Natural killer cell treated with Interleukin-12 subunit alpha and Interleukin-12 subunit beta and Interleukin-15 and Interleukin-18, amount 100 ng/mL, for 72 hours (primary cell): ENCODE results near the gene FRS3. TPM values are rescaled to one million over a fixed set of nuclear protein-coding genes. Genes with fewer than 3 reads are reported as not detected.
A peak's percentile ranks its signal among the peaks of the same experiment; 100 is the strongest.

Experiments used
- ATAC-seq, 2 donors: fragments of 150-1000 bp; cut with Tn5 transposase in 1 of 2; sonication (Bioruptor Pico), chemical (Tn5 transposase) in 1 of 2; 2 replicates each; pipeline ENCODE4 v1.10.0; 2021
- DNase-seq: peaks from one replicate; pipeline ENCODE4 v3.0.0; 2022; ENCODE audit warnings: low spot score
- H3K27ac Mint-ChIP-seq, 2 donors: 1 replicate in 1 of 2; 2 replicates in 1 of 2; pipeline ENCODE4 v1.8.0; 2022; ENCODE audit warnings: mixed read lengths in 2 of 2, mild to moderate bottlenecking in 1 of 2, moderate library complexity in 1 of 2
- H3K27me3 Mint-ChIP-seq, 2 donors: 1 replicate in 1 of 2; 2 replicates in 1 of 2; pipeline ENCODE4 v1.8.0; 2022; ENCODE audit warnings: mixed read lengths in 2 of 2
- H3K36me3 Mint-ChIP-seq: one replicate; pipeline ENCODE4 v1.8.0; 2022; ENCODE audit warnings: mixed read lengths
- H3K4me1 Mint-ChIP-seq, 2 donors: 1 replicate in 1 of 2; 2 replicates in 1 of 2; pipeline ENCODE4 v1.8.0; 2022; ENCODE audit warnings: low read depth in 2 of 2, mixed read lengths in 2 of 2, mild to moderate bottlenecking in 1 of 2
- H3K4me3 Mint-ChIP-seq: one replicate; pipeline ENCODE4 v1.8.0; 2022; ENCODE audit warnings: mixed read lengths
- H3K9me3 Mint-ChIP-seq: 2 replicates; pipeline ENCODE4 v1.8.0; 2022; ENCODE audit warnings: mixed read lengths
- total RNA-seq, 2 donors: library from RNA; stranded (reverse); gene quantifications; one replicate each; pipeline ENCODE4 v1.2.3, GENCODE V29; 2022

Gene FRS3
- total RNA-seq, 2 donors from 2014 or later: 7.4 to 9.5 TPM

- no peak for DNase-seq
These were observed 31.4 kb upstream of the FRS3 start for GRCh38 chr6:41811095-41811494.

GRCh38 chr6:41805830-41806774, 26.4 kb upstream of the FRS3 start:
- ATAC-seq: peak in 1 of 2 donors; percentile 15
- no peaks in the 10 kb centered on the region for H3K27me3 Mint-ChIP-seq
- H3K4me3 Mint-ChIP-seq: no peak overlapping the region
- H3K4me1 Mint-ChIP-seq: peaks cover 0 to 4% of the 10 kb centered on the region in 2 donors
- no peak overlapping the region for H3K27ac Mint-ChIP-seq
- H3K36me3 Mint-ChIP-seq: no peaks in the 10 kb centered on the region
- no peaks in the 10 kb centered on the region for H3K9me3 Mint-ChIP-seq
- DNase-seq: no peak

More at GRCh38 chr6:41811095-41811494, 31.4 kb upstream of the FRS3 start:
- Mint-ChIP-seq H3K27ac (no peak overlapping the region), H3K9me3 (no peaks in the 10 kb centered on the region), H3K4me1 (no peaks in the 10 kb centered on the region), H3K4me3 (no peak overlapping the region), H3K36me3 (no peaks in the 10 kb centered on the region), H3K27me3 (no peaks in the 10 kb centered on the region)
- no peak for ATAC-seq

GRCh38 chr6:41801380-41801779, 21.7 kb upstream of the FRS3 start:
- H3K9me3 Mint-ChIP-seq: no peaks in the 10 kb centered on the region
- no peak overlapping the region for H3K4me3 Mint-ChIP-seq
- no peak overlapping the region for H3K27ac Mint-ChIP-seq
- H3K27me3 Mint-ChIP-seq: no peaks in the 10 kb centered on the region
- DNase-seq (no peak), ATAC-seq (no peak)
- H3K36me3 Mint-ChIP-seq: no peaks in the 10 kb centered on the region
- peaks cover 0 to 4% of the 10 kb centered on the region in 2 donors for H3K4me1 Mint-ChIP-seq

GRCh38 chr6:41799559-41799911, 19.8 kb upstream of the FRS3 start:
- Mint-ChIP-seq H3K27me3 (no peaks in the 10 kb centered on the region), H3K4me3 (no peak overlapping the region), H3K36me3 (no peaks in the 10 kb centered on the region), H3K4me1 (peaks cover 0 to 4% of the 10 kb centered on the region in 2 donors), H3K9me3 (no peaks in the 10 kb centered on the region), H3K27ac (no peak overlapping the region)
- no peak for ATAC-seq
- no peak for DNase-seq

GRCh38 chr6:41798901-41799558, 19.3 kb upstream of the FRS3 start:
- DNase-seq: no peak
- H3K9me3 Mint-ChIP-seq: no peaks in the 10 kb centered on the region
- no peaks in the 10 kb centered on the region for H3K4me1 Mint-ChIP-seq
- no peak overlapping the region for H3K27ac Mint-ChIP-seq
- no peak overlapping the region for H3K4me3 Mint-ChIP-seq
- H3K36me3 Mint-ChIP-seq: no peaks in the 10 kb centered on the region
- ATAC-seq: no peak
- no peaks in the 10 kb centered on the region for H3K27me3 Mint-ChIP-seq

GRCh38 chr6:41796474-41796873, 16.8 kb upstream of the FRS3 start:
- H3K4me3 Mint-ChIP-seq: no peak overlapping the region
- ATAC-seq: no peak

GRCh38 chr6:41791984-41792383, 12.3 kb upstream of the FRS3 start:
- H3K36me3 Mint-ChIP-seq: peaks cover 11% of the 10 kb centered on the region
- no peak overlapping the region for H3K4me3 Mint-ChIP-seq

More at GRCh38 chr6:41796474-41796873, 16.8 kb upstream of the FRS3 start:
- Mint-ChIP-seq H3K4me1 (no peaks in the 10 kb centered on the region), H3K9me3 (no peaks in the 10 kb centered on the region), H3K27ac (no peak overlapping the region), H3K27me3 (no peaks in the 10 kb centered on the region), H3K36me3 (no peaks in the 10 kb centered on the region)
- no peak for DNase-seq

GRCh38 chr6:41791305-41791704, 11.6 kb upstream of the FRS3 start:
- peaks cover 11% of the 10 kb centered on the region for H3K36me3 Mint-ChIP-seq
- no peak for DNase-seq
- no peaks in the 10 kb centered on the region for H3K9me3 Mint-ChIP-seq
- H3K27me3 Mint-ChIP-seq: no peaks in the 10 kb centered on the region
- H3K4me1 Mint-ChIP-seq: peaks cover 10% of the 10 kb centered on the region in 2 donors
- H3K27ac Mint-ChIP-seq: no peak overlapping the region
- no peak overlapping the region for H3K4me3 Mint-ChIP-seq
- ATAC-seq: no peak

More at GRCh38 chr6:41791984-41792383, 12.3 kb upstream of the FRS3 start:
- H3K27ac Mint-ChIP-seq: no peak overlapping the region
- no peaks in the 10 kb centered on the region for H3K9me3 Mint-ChIP-seq
- ATAC-seq: no peak
- no peak for DNase-seq
- peaks cover 10% of the 10 kb centered on the region in 2 donors for H3K4me1 Mint-ChIP-seq
- no peaks in the 10 kb centered on the region for H3K27me3 Mint-ChIP-seq

- Mint-ChIP-seq H3K4me3 (peak overlapping the region; percentile 95), H3K9me3 (no peaks in the 10 kb centered on the region), H3K4me1 (peaks cover 10% of the 10 kb centered on the region in 2 donors), H3K36me3 (peaks cover 11% of the 10 kb centered on the region), H3K27ac (peak overlapping the region; percentile 91), H3K27me3 (no peaks in the 10 kb centered on the region)
- no peak for ATAC-seq
- DNase-seq: no peak
These were observed 10.3 kb upstream of the FRS3 start for GRCh38 chr6:41790045-41790444.

GRCh38 chr6:41789390-41789724, 9.7 kb upstream of the FRS3 start:
- peak overlapping the region; percentile 95 for H3K4me3 Mint-ChIP-seq

GRCh38 chr6:41787219-41787917, 7.7 kb upstream of the FRS3 start, which contains the start of gene TOMM6:
TSS of gene TOMM6 (plus strand) at chr6:41787694. CDS start at chr6:41787698, 4 bp downstream.
- Mint-ChIP-seq H3K27ac (peak within 1 kb of the TSS; percentile 91), H3K4me1 (peaks cover 10% of the 10 kb centered on the region in 2 donors)

More at GRCh38 chr6:41789390-41789724, 9.7 kb upstream of the FRS3 start:
- H3K36me3 Mint-ChIP-seq: peaks cover 11% of the 10 kb centered on the region
- H3K27me3 Mint-ChIP-seq: no peaks in the 10 kb centered on the region
- no peaks in the 10 kb centered on the region for H3K9me3 Mint-ChIP-seq
- DNase-seq: no peak
- peak overlapping the region; percentile 91 for H3K27ac Mint-ChIP-seq
- H3K4me1 Mint-ChIP-seq: peaks cover 10% of the 10 kb centered on the region in 2 donors
- no peak for ATAC-seq

GRCh38 chr6:41786451-41787218, 6.9 kb upstream of the FRS3 start:
- no peaks in the 10 kb centered on the region for H3K9me3 Mint-ChIP-seq
- H3K27me3 Mint-ChIP-seq: no peaks in the 10 kb centered on the region
- peak overlapping the region; percentile 91 for H3K27ac Mint-ChIP-seq
- peak; percentile 88 to 91 for ATAC-seq
- peak; percentile 93 for DNase-seq
- H3K4me3 Mint-ChIP-seq: peak overlapping the region; percentile 95
- H3K36me3 Mint-ChIP-seq: peaks cover 11% of the 10 kb centered on the region
- H3K4me1 Mint-ChIP-seq: peaks cover 10% of the 10 kb centered on the region in 2 donors

More at GRCh38 chr6:41787219-41787917, 7.7 kb upstream of the FRS3 start, which contains the start of gene TOMM6:
- peak within 1 kb of the TSS; percentile 95 for H3K4me3 Mint-ChIP-seq
- H3K36me3 Mint-ChIP-seq: peaks cover 11% of the 10 kb centered on the region
- ATAC-seq (peak; percentile 91 to 92), DNase-seq (peak; percentile 97)
- no peaks in the 10 kb centered on the region for H3K9me3 Mint-ChIP-seq
- H3K27me3 Mint-ChIP-seq: no peaks in the 10 kb centered on the region
